ENCODE measurements around the gene PIGV.

DNA sequence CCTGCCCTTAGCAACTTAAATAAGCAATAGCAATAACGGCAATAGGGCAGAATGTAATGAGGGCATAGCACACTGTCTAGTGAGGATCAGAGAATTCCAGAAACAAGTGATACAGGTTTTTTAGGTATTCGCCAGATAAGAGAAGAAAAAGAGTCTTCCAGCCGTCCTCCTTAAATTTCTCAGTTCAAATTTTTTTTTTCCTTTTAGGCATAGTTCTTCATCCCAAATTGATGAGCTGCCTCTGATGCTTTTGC, 1.8 kb downstream of the PIGV start:
- TF ChIP-seq EZH2 (IDR thresholded peaks at IDR 0.05; ENCODE audit: insufficient read depth, poor library complexity, severe bottlenecking) (no peak), EZH2phosphoT487 (IDR thresholded peaks at IDR 0.05; ENCODE audit: insufficient read depth, low read depth) (no peak)
